B cell (primary cell): Measurements from ENCODE around the gene PEX11G.

ENCODE experiments used
- EZH2 ChIP-seq: IDR thresholded peaks from 2 replicates; pipeline ENCODE4 v1.6.1; 2012; ENCODE audit warnings: borderline replicate concordance, low read depth, mild to moderate bottlenecking, moderate library complexity, low read length; ENCODE audit not compliant: insufficient read depth, poor library complexity, severe bottlenecking
- TF ChIP-seq, protein P1 (sequence below): fragments of 200-600 bp; IDR thresholded peaks from one replicate; pipeline ENCODE4 v1.8.0; 2022; ENCODE audit warnings: antibody characterized with exemption, mild to moderate bottlenecking

DNA sequence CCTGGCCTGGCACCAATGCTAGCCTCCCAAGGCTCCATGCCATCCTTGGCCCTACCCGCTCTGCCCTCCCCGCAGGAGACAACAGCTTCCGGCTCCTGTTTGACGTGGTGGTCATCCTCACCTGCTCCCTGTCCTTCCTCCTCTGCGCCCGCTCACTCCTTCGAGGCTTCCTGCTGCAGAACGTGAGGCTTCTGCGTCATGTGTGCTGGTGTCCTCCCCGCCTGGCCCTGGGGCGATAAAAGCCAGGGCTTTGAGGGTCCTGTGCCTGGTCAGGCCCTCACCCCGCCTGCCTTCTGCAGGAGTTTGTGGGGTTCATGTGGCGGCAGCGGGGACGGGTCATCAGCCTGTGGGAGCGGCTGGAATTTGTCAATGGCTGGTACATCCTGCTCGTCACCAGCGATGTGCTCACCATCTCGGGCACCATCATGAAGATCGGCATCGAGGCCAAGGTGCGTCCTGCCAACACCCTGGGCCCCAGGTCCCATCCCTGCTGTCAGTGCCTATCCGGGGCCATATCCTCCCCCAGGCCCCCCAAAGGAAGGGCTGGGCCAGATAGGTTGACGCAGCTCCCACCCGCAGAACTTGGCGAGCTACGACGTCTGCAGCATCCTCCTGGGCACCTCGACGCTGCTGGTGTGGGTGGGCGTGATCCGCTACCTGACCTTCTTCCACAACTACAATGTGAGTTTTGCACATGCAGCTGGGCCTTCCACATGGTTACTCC lies 39.8 kb upstream of the PEX11G start:
- TF ChIP-seq, protein P1, sequence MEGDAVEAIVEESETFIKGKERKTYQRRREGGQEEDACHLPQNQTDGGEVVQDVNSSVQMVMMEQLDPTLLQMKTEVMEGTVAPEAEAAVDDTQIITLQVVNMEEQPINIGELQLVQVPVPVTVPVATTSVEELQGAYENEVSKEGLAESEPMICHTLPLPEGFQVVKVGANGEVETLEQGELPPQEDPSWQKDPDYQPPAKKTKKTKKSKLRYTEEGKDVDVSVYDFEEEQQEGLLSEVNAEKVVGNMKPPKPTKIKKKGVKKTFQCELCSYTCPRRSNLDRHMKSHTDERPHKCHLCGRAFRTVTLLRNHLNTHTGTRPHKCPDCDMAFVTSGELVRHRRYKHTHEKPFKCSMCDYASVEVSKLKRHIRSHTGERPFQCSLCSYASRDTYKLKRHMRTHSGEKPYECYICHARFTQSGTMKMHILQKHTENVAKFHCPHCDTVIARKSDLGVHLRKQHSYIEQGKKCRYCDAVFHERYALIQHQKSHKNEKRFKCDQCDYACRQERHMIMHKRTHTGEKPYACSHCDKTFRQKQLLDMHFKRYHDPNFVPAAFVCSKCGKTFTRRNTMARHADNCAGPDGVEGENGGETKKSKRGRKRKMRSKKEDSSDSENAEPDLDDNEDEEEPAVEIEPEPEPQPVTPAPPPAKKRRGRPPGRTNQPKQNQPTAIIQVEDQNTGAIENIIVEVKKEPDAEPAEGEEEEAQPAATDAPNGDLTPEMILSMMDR = no peak
- no peak for TF ChIP-seq EZH2
